A673 (cell line): ENCODE data around the gene ZNF670. TPM values are rescaled to one million over a fixed set of nuclear protein-coding genes. Genes with fewer than 3 reads are reported as not detected.

ENCODE experiments used
- BruUV-seq: library from RNA; stranded (reverse); fragments of 400-500 nt; replicated peaks from 2 replicates; lab custom pipeline; 2021; lab: Mats Ljungman, UMichigan
- CTCF ChIA-PET: fragments of 300-600 bp; sonication (Branson Sonifier 250); formaldehyde crosslinking; loops from one replicate; lab custom pipeline; 2022; ENCODE audit warnings: antibody characterized with exemption; lab: Charles Lee
- POLR2A ChIA-PET: fragments of 300-600 bp; sonication (Branson Sonifier 250); formaldehyde crosslinking; loops from one replicate; lab custom pipeline; 2022; ENCODE audit warnings: antibody characterized with exemption; ENCODE audit not compliant: low non-redundant PET; lab: Charles Lee
- DNase-seq: peaks from one replicate; pipeline ENCODE4 v3.0.0-alpha.2; 2015; ENCODE audit warnings: low spot score
- H3K27ac ChIP-seq: fragments of 200-600 bp; sonication (generic); 2 replicates; pipeline ENCODE4 v1.5.1; 2016; ENCODE audit warnings: mixed run types, low read depth, mild to moderate bottlenecking, mixed read lengths, antibody characterized with exemption, low read length; ENCODE audit not compliant: poor library complexity, severe bottlenecking
- H3K27me3 ChIP-seq: fragments of 200-600 bp; sonication (generic); replicated peaks from 2 replicates; pipeline ENCODE4 v1.6.1; 2017; ENCODE audit warnings: mixed run types, low read depth, mild to moderate bottlenecking, mixed read lengths, antibody characterized with exemption, low read length; ENCODE audit not compliant: insufficient read depth, poor library complexity
- H3K36me3 ChIP-seq: fragments of 200-600 bp; sonication (generic); 2 replicates; pipeline ENCODE4 v1.6.1; 2016; ENCODE audit warnings: mixed run types, mild to moderate bottlenecking, mixed read lengths, antibody characterized with exemption, low read length; ENCODE audit not compliant: insufficient read depth, poor library complexity, severe bottlenecking
- H3K4me1 ChIP-seq: fragments of 200-600 bp; sonication (generic); 2 replicates; pipeline ENCODE4 v1.6.1; 2017; ENCODE audit warnings: mixed run types, mild to moderate bottlenecking, mixed read lengths, antibody characterized with exemption, low read length; ENCODE audit not compliant: insufficient read depth, poor library complexity, severe bottlenecking
- H3K4me3 ChIP-seq: fragments of 200-600 bp; sonication (generic); 2 replicates; pipeline ENCODE4 v1.5.1; 2016; ENCODE audit warnings: low read depth, mixed run types, mild to moderate bottlenecking, mixed read lengths, low read length; ENCODE audit not compliant: poor library complexity, severe bottlenecking
- H3K9me3 ChIP-seq: fragments of 200-600 bp; sonication (generic); 2 replicates; pipeline ENCODE4 v1.6.1; 2016; ENCODE audit warnings: mixed run types, low read depth, mild to moderate bottlenecking, mixed read lengths, antibody characterized with exemption, low read length; ENCODE audit not compliant: poor library complexity, severe bottlenecking
- EZH2 ChIP-seq: fragments of 200-600 bp; sonication (generic); IDR thresholded peaks from 2 replicates; pipeline ENCODE4 v1.6.1; 2017; ENCODE audit warnings: borderline replicate concordance, low read depth, mild to moderate bottlenecking, mixed read lengths, antibody characterized with exemption, low read length; ENCODE audit not compliant: poor library complexity, severe bottlenecking
- intact Hi-C: fragments of 100-400 bp; cut with micrococcal nuclease; formaldehyde crosslinking; loops from one replicate; pipeline ENCODE4 v1.10.0; 2022; ENCODE audit not compliant: unreplicated experiment
- total RNA-seq: library from RNA; stranded (reverse); gene quantifications from 2 replicates; pipeline ENCODE4 v1.2.3, GENCODE V29; 2021
- TF ChIP-seq, protein P1 (sequence below): fragments of 300-800, 200-600 bp; sonication (generic); conservative IDR thresholded peaks from 2 replicates; pipeline ENCODE4 v1.5.1; 2017; ENCODE audit warnings: low read depth, mild to moderate bottlenecking, antibody characterized with exemption, low read length, moderate library complexity, mixed read lengths

The ZNF670 gene
- total RNA-seq, 1 experiment from 2014 or later = 5.9 TPM

DNA sequence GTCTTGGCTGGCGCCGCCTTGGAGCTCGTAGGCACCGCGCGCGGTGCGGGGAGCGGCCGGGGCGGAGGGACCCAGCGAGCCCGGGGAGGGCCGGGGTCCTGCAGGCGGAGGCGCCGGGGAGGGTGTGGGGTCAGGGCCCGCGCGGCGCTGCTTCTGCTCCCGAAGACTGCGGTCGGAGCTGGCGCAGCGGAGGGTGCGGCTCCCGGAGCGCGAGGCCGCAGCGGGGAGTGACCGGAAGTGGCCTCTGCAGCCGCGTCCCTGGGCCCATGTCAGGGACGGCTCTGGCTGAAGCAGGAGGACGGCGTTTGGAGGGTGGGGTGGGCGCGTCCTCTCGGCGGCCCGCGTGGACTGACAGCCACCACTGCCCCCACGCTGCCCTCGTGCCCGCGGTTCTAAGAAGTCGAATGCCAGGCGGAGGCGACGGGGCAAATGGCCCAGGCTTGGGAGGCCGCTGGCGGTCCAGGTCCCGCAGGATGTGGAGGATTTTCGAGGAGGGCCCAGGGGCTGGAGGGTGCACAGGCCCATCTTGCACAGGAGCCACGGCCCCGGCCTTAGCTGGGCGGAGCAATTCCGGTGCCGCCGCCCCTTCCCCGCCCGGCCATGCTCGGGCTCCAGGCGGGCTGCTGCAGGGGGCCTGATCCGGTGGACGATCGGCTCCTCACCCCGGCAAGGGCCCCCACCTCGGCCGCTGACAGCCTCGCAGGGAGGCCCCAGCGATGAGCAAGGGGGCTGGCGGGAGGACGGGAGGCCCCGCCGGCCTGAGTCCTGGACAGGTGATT lies 33.3 kb upstream of the ZNF670 start:
- no peak overlapping the region for H3K27ac ChIP-seq
- intact Hi-C loops = no loop called here
- CTCF ChIA-PET = no interaction called here

DNA sequence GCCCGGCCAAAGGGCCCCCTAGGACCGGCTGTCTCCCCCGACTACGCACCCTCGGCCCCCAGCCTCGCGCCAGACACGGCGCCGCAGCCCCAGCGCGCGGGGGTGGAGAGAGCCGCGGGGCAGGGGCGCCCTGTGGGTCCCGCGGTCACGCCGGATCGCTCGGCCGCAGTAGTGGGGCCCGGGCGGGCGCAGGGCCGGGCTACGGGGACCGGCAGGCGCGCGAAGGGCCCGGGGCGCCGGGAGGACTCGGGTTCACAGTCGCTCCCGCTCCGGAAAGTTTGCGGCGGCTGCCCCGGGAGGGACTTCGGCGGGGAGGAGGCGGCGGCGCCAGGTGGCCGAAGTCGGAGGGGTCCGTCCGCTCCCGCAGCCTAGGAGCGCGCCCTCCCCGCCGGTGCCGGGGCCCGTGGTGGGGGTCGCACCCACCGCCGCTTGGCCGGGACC lies 32.7 kb upstream of the ZNF670 start:
- H3K27me3 ChIP-seq = peaks cover 36% of the 10 kb centered on the region
- TF ChIP-seq, protein P1, sequence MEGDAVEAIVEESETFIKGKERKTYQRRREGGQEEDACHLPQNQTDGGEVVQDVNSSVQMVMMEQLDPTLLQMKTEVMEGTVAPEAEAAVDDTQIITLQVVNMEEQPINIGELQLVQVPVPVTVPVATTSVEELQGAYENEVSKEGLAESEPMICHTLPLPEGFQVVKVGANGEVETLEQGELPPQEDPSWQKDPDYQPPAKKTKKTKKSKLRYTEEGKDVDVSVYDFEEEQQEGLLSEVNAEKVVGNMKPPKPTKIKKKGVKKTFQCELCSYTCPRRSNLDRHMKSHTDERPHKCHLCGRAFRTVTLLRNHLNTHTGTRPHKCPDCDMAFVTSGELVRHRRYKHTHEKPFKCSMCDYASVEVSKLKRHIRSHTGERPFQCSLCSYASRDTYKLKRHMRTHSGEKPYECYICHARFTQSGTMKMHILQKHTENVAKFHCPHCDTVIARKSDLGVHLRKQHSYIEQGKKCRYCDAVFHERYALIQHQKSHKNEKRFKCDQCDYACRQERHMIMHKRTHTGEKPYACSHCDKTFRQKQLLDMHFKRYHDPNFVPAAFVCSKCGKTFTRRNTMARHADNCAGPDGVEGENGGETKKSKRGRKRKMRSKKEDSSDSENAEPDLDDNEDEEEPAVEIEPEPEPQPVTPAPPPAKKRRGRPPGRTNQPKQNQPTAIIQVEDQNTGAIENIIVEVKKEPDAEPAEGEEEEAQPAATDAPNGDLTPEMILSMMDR = no peak
- no peak for TF ChIP-seq EZH2
- intact Hi-C loops = no loop called here
- H3K36me3 ChIP-seq = no peaks in the 10 kb centered on the region
- no peaks in the 10 kb centered on the region for H3K4me1 ChIP-seq
- H3K4me3 ChIP-seq = peak overlapping the region; percentile 55
- no TSS peak for BruUV-seq
- ChIA-PET CTCF (no interaction called here), POLR2A (no interaction called here)
- DNase-seq = no peak
- no peaks in the 10 kb centered on the region for H3K9me3 ChIP-seq
- H3K27ac ChIP-seq = no peak overlapping the region

More for the DNA sequence above, 33.3 kb upstream of the ZNF670 start:
- Histone ChIP-seq H3K9me3 (no peaks in the 10 kb centered on the region), H3K4me1 (no peaks in the 10 kb centered on the region), H3K27me3 (peaks cover 36% of the 10 kb centered on the region), H3K36me3 (no peaks in the 10 kb centered on the region), H3K4me3 (peak overlapping the region; percentile 55)
- TF ChIP-seq, protein P1 = no peak
- no peak for TF ChIP-seq EZH2
- POLR2A ChIA-PET = no interaction called here
- BruUV-seq = no TSS peak
- no peak for DNase-seq

DNA sequence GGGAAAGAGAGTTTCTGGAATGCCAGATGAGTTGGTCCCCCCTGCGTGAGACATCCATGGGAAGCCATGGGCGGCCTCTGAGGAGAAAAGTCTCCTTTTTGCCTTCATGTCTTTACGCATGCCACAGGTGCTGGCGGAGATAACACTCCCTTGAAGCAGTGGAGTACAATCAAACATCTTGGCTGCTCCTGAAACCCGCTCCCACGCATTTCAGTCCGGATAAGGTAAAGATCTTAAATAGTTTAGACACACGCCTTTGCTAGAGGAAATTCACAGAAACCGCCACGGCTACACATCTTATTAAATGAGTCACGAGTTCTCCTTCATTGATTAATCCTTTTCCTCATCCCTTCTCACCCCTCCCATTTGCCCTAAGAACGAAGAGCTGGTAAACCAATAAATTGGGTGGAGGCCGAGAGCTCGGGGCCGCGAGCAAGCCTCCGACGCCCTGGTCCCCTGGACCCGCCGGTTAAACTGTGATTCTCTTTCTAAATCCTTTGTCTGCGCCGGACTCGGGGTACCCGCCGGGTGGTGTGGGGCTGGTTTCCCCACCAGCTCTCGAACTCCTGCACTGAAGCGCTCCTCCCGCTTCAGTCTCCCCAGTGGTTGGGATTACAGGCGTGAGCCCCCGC lies 32.1 kb upstream of the ZNF670 start:
- ChIA-PET POLR2A (no interaction called here), CTCF (no interaction called here)
- no TSS peak for BruUV-seq
- H3K4me1 ChIP-seq = no peaks in the 10 kb centered on the region
- H3K9me3 ChIP-seq = no peaks in the 10 kb centered on the region
- no peak overlapping the region for H3K27ac ChIP-seq
- intact Hi-C loops = no loop called here
- TF ChIP-seq, protein P1 = no peak
- no peak for TF ChIP-seq EZH2
- H3K36me3 ChIP-seq = no peaks in the 10 kb centered on the region
- H3K27me3 ChIP-seq = peaks cover 36% of the 10 kb centered on the region
- H3K4me3 ChIP-seq = peak overlapping the region; percentile 55
- no peak for DNase-seq
